GM12878 (cell line): ENCODE results near the gene DPYSL4. TPM values are rescaled to one million over a fixed set of nuclear protein-coding genes. Genes with fewer than 3 reads are reported as not detected.

Experiments
- ATAC-seq: fragments of 200-7000 bp; cut with Tn5 transposase; 3 replicates; pipeline ENCODE4 v1.9.1; 2020; ENCODE audit warnings: mild to moderate bottlenecking, moderate library complexity
- BruUV-seq: library from RNA; stranded (reverse); fragments of 400-500 nt; replicated peaks from 2 replicates; lab custom pipeline; 2021; lab: Mats Ljungman, UMichigan
- CTCF ChIA-PET: fragments of 300-600 bp; sonication (Branson Sonifier 250); formaldehyde crosslinking; extraction: SDS; loops from one replicate; lab custom pipeline; 2021; ENCODE audit warnings: inconsistent platforms; lab: Yijun Ruan, JAX
- POLR2A ChIA-PET: fragments of 350-600 bp; formaldehyde crosslinking; extraction: SDS; loops from one replicate; lab custom pipeline; 2021; ENCODE audit warnings: inconsistent platforms; lab: Charles Lee
- RAD21 ChIA-PET: fragments of 300-600 bp; sonication (Branson Sonifier 250); formaldehyde crosslinking; loops from one replicate; lab custom pipeline; 2023; ENCODE audit warnings: antibody characterized with exemption; ENCODE audit not compliant: unreplicated experiment; lab: Charles Lee
- SMC1A ChIA-PET: fragments of 300-600 bp; sonication (Branson Sonifier 250); formaldehyde crosslinking; loops from one replicate; lab custom pipeline; 2023; ENCODE audit not compliant: unreplicated experiment, uncharacterized antibody; lab: Charles Lee
- DNase-seq: peaks from one replicate; pipeline ENCODE4 v3.0.0-alpha.2; 2011; ENCODE audit warnings: low read depth, low spot score
- FAIRE-seq: peaks from 3 replicates; lab custom pipeline; 2011; peaks lifted over from hg19 to GRCh38; lab: Jason Lieb, UNC
- H2AFZ ChIP-seq: 2 replicates; pipeline ENCODE4 v1.6.0; 2011; ENCODE audit warnings: low read depth, low read length, control low read depth; ENCODE audit not compliant: control insufficient read depth
- H3K27ac ChIP-seq: 2 replicates; pipeline ENCODE4 v1.5.1; 2011; ENCODE audit warnings: control low read depth; ENCODE audit not compliant: control insufficient read depth, insufficient read depth
- H3K27me3 ChIP-seq, 2 experiments: replicated peaks in 1 of 2; 2 replicates each; pipeline versions ENCODE4 v1.6.0 to v1.6.1; 2011; ENCODE audit warnings: low read length in 1 of 2; ENCODE audit not compliant: control insufficient read depth in 2 of 2, insufficient read depth in 2 of 2
- H3K36me3 ChIP-seq, 2 experiments: 2 replicates each; pipeline ENCODE4 v1.5.1; 2011; ENCODE audit warnings: low read length in 1 of 2; ENCODE audit not compliant: control insufficient read depth in 2 of 2, insufficient read depth in 2 of 2
- H3K4me1 ChIP-seq: 2 replicates; pipeline ENCODE4 v1.6.1; 2011; ENCODE audit warnings: mild to moderate bottlenecking, low read length, moderate library complexity, mixed read lengths; ENCODE audit not compliant: control insufficient read depth, insufficient read depth
- H3K4me2 ChIP-seq: 2 replicates; pipeline ENCODE4 v1.6.0; 2011; ENCODE audit warnings: control low read depth; ENCODE audit not compliant: control insufficient read depth, insufficient read depth
- H3K4me3 ChIP-seq: fragments of 200-600 bp; sonication (generic); 2 replicates; pipeline ENCODE4 v1.5.1; 2016
- H3K79me2 ChIP-seq: 2 replicates; pipeline ENCODE4 v1.6.0; 2011; ENCODE audit warnings: low read length; ENCODE audit not compliant: control insufficient read depth, insufficient read depth
- H3K9ac ChIP-seq: 2 replicates; pipeline ENCODE4 v1.8.0; 2011; ENCODE audit warnings: low read length, control low read depth, mixed read lengths; ENCODE audit not compliant: control insufficient read depth, insufficient read depth
- H3K9me3 ChIP-seq: replicated peaks from 3 replicates; pipeline ENCODE4 v1.5.1; 2011; ENCODE audit warnings: mild to moderate bottlenecking, low read length; ENCODE audit not compliant: control insufficient read depth, insufficient read depth
- H4K20me1 ChIP-seq: 2 replicates; pipeline ENCODE4 v1.6.0; 2011; ENCODE audit not compliant: control insufficient read depth, insufficient read depth
- BHLHE40 ChIP-seq, 2 experiments: fragments of 450-650 bp in 1 of 2; IDR thresholded peaks; 2 replicates each; pipeline ENCODE4 v1.6.1; 2011 to 2017; ENCODE audit warnings: low read depth in 2 of 2, borderline replicate concordance in 1 of 2, improper control_type of control experiment in 1 of 2, low read length in 1 of 2, mild to moderate bottlenecking in 1 of 2
- CEBPZ ChIP-seq: fragments of 150-350 bp; IDR thresholded peaks from 2 replicates; pipeline ENCODE4 v1.6.1; 2016; ENCODE audit warnings: low read depth, low read length
- DPF2 ChIP-seq: fragments of 450-650 bp; IDR thresholded peaks from 2 replicates; pipeline ENCODE4 v1.6.1; 2017; ENCODE audit warnings: mild to moderate bottlenecking
- SIN3A ChIP-seq: IDR thresholded peaks from 2 replicates; pipeline ENCODE4 v1.6.1; 2012; ENCODE audit warnings: low read depth, low read length, improper control_type of control experiment
- SPI1 ChIP-seq: IDR thresholded peaks from 2 replicates; pipeline ENCODE4 v1.6.1; 2011; ENCODE audit warnings: low read depth, mild to moderate bottlenecking, low read length, moderate library complexity, borderline replicate concordance; ENCODE audit not compliant: insufficient read depth
- ZNF217 ChIP-seq: fragments of 450-650 bp; IDR thresholded peaks from 2 replicates; pipeline ENCODE4 v1.6.1; 2017; ENCODE audit warnings: antibody characterized with exemption, mild to moderate bottlenecking
- ZNF622 ChIP-seq: fragments of 450-650 bp; IDR thresholded peaks from 2 replicates; pipeline ENCODE4 v1.6.1; 2017; ENCODE audit warnings: mild to moderate bottlenecking, inconsistent platforms
- WGBS: methylation state at CpG from one replicate; pipeline ENCODE4 v1.1.6; 2016; ENCODE audit warnings: low lambda C conversion rate; ENCODE audit not compliant: insufficient replicate concordance, insufficient coverage; ENCODE audit errors: missing lambda C conversion rate; 5-methylcytosine and 5-hydroxymethylcytosine counted together
- in situ Hi-C: fragments of 300-500 bp; cut with MboI; formaldehyde crosslinking; loops from 9 replicates; pipeline ENCODE4 v1.14.3; 2018; ENCODE audit warnings: mixed read lengths
- intact Hi-C: fragments of 100-400 bp; cut with micrococcal nuclease; formaldehyde crosslinking; loops from one replicate; pipeline ENCODE4 v1.14.2; 2022; ENCODE audit not compliant: unreplicated experiment
- polyA plus RNA-seq, 11 experiments: library from polyadenylated mRNA; depleted of rRNA in 4 of 11; unstranded in 6 of 11; stranded (reverse) in 5 of 11; fragments of >200 nt; fragmentation: Nextera tagmentation in 4 of 11; fragmentation: Illumina TruSeq in 1 of 11; extraction: Ambion mirVana in 4 of 11; extraction: Trizol in 1 of 11; gene quantifications; 1 replicate in 1 of 11; 2 replicates in 10 of 11; pipeline versions ENCODE4 v1.2.1 to v1.2.3, GENCODE V29; 2011 to 2016; ENCODE audit warnings: inconsistent platforms in 2 of 11, missing spikeins in 2 of 11, low read depth in 1 of 11
- total RNA-seq, 4 experiments: library from RNA; depleted of rRNA in 3 of 4; stranded (reverse); fragments of >200 nt in 3 of 4; fragmentation: Illumina TruSeq in 1 of 4; extraction: Trizol in 1 of 4; gene quantifications; 2 replicates each; pipeline versions ENCODE4 v1.2.1 to v1.2.3, GENCODE V29; 2013 to 2021

The DPYSL4 gene
- total and polyA plus RNA-seq, 10 of the 15 experiments (the other 5 are each of a cell fraction or from before 2014, with no cell fraction given), result 0.10 to 0.21 TPM; not detected in 8

GRCh38 chr10:132199854-132200311 is 13.1 kb downstream of the DPYSL4 start:
- TF ChIP-seq ZNF622, result no peak
- no peak for TF ChIP-seq SIN3A
- no peak for TF ChIP-seq SPI1
- no peak for TF ChIP-seq DPF2
- TF ChIP-seq ZNF217, result no peak
- no peak for TF ChIP-seq BHLHE40 (IDR thresholded peaks at IDR 0.05; ENCODE audit: borderline replicate concordance in 1 of 2, low read depth in 2 of 2, low read length in 1 of 2)
- TF ChIP-seq CEBPZ, result no peak
- H3K4me2 ChIP-seq, result no peak overlapping the region
- ChIA-PET POLR2A (no interaction called here), SMC1A (no interaction called here), CTCF (no interaction called here), RAD21 (no interaction called here)
- DNase-seq (no peak), ATAC-seq (no peak), FAIRE-seq (no peak)
- H3K36me3 ChIP-seq, result no peaks in the 10 kb centered on the region
- H3K27me3 ChIP-seq, result no peaks in the 10 kb centered on the region
- no peak overlapping the region for H3K27ac ChIP-seq
- 41% methylated on average over 12 of the region's 16 CpGs for WGBS
- no peaks in the 10 kb centered on the region for H3K9me3 ChIP-seq
- H2AFZ ChIP-seq, result no peak overlapping the region
- no peaks in the 10 kb centered on the region for H3K4me1 ChIP-seq
- no peaks in the 10 kb centered on the region for H3K79me2 ChIP-seq
- no peak overlapping the region for H3K4me3 ChIP-seq
- intact Hi-C loops (no loop called here), in situ Hi-C loops (no loop called here)
- BruUV-seq, result no TSS peak
- H3K9ac ChIP-seq, result no peak overlapping the region
- H4K20me1 ChIP-seq, result no peaks in the 10 kb centered on the region
